OCI-LY7 (cell line): ENCODE results near the gene LRRC8E.

Experiments used
- EZH2phosphoT487 ChIP-seq: fragments of 200-600 bp; sonication (generic); IDR thresholded peaks from 2 replicates; pipeline ENCODE4 v1.6.1; 2018; ENCODE audit warnings: low read depth, borderline replicate concordance, mild to moderate bottlenecking, mixed run types, antibody characterized with exemption, low read length, moderate library complexity, mixed read lengths
- TF ChIP-seq, protein P1 (sequence below): fragments of 200-600 bp; sonication (generic); conservative IDR thresholded peaks from 2 replicates; pipeline ENCODE4 v1.5.1; 2014; ENCODE audit warnings: mild to moderate bottlenecking, antibody characterized with exemption, low read length, moderate library complexity, mixed read lengths

- TF ChIP-seq, protein P1, sequence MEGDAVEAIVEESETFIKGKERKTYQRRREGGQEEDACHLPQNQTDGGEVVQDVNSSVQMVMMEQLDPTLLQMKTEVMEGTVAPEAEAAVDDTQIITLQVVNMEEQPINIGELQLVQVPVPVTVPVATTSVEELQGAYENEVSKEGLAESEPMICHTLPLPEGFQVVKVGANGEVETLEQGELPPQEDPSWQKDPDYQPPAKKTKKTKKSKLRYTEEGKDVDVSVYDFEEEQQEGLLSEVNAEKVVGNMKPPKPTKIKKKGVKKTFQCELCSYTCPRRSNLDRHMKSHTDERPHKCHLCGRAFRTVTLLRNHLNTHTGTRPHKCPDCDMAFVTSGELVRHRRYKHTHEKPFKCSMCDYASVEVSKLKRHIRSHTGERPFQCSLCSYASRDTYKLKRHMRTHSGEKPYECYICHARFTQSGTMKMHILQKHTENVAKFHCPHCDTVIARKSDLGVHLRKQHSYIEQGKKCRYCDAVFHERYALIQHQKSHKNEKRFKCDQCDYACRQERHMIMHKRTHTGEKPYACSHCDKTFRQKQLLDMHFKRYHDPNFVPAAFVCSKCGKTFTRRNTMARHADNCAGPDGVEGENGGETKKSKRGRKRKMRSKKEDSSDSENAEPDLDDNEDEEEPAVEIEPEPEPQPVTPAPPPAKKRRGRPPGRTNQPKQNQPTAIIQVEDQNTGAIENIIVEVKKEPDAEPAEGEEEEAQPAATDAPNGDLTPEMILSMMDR, result no peak
- no peak for TF ChIP-seq EZH2phosphoT487
These were observed 4.3 kb upstream of the LRRC8E start for GRCh38 chr19:7883796-7884570.
